GM19238 (cell line): ENCODE measurements around the gene FBXO36.
A peak's percentile ranks its signal among the peaks of the same experiment; 100 is the strongest.
"Not testable (repeated sequence)": the region's sequence is repeated elsewhere in the genome, so short reads cannot be mapped to it uniquely, and the experiment has no call there.

Experiments
- DNase-seq: peaks from one replicate; pipeline ENCODE4 v3.0.0; 2011; ENCODE audit warnings: low spot score; ENCODE audit not compliant: insufficient read length

Gene FBXO36

GRCh38 chr2:229922449-229923386, at the start of gene FBXO36:
Gene FBXO36, plus strand, starts transcription at chr2:229922503. Its CDS starts 11 bp downstream, at chr2:229922514.
- DNase-seq, result peak; percentile 66

GRCh38 chr2:229873123-229873581, 49.2 kb upstream of the FBXO36 start:
- no peak for DNase-seq

GRCh38 chr2:229874647-229875046, 47.7 kb upstream of the FBXO36 start:
- no peak for DNase-seq

GRCh38 chr2:229875549-229875948, 46.8 kb upstream of the FBXO36 start:
- no peak for DNase-seq

- no peak for DNase-seq
Measured at GRCh38 chr2:229879191-229879950, 42.9 kb upstream of the FBXO36 start.

GRCh38 chr2:229880892-229881586, 41.3 kb upstream of the FBXO36 start:
- no peak for DNase-seq

GRCh38 chr2:229882583-229882982, 39.7 kb upstream of the FBXO36 start:
- DNase-seq, result no peak

- DNase-seq, result no peak
Measured at GRCh38 chr2:229884775-229885699, 37.3 kb upstream of the FBXO36 start.

- no peak for DNase-seq
Measured at GRCh38 chr2:229887441-229887840, 34.9 kb upstream of the FBXO36 start.

GRCh38 chr2:229888031-229888430, 34.3 kb upstream of the FBXO36 start:
- no peak for DNase-seq

GRCh38 chr2:229889023-229889422, 33.3 kb upstream of the FBXO36 start:
- no peak for DNase-seq

GRCh38 chr2:229896857-229897256, 25.4 kb upstream of the FBXO36 start:
- no peak for DNase-seq

GRCh38 chr2:229899604-229900003, 22.7 kb upstream of the FBXO36 start:
- DNase-seq, result no peak

- DNase-seq, result no peak
Measured at GRCh38 chr2:229900012-229900411, 22.3 kb upstream of the FBXO36 start.

- not testable (repeated sequence) for DNase-seq
Measured at GRCh38 chr2:229900514-229900913, 21.8 kb upstream of the FBXO36 start.

GRCh38 chr2:229901819-229902218, 20.5 kb upstream of the FBXO36 start:
- no peak for DNase-seq

GRCh38 chr2:229903037-229903436, 19.3 kb upstream of the FBXO36 start:
- no peak for DNase-seq

GRCh38 chr2:229905601-229906000, 16.7 kb upstream of the FBXO36 start:
- DNase-seq, result no peak

GRCh38 chr2:229909090-229909489, 13.2 kb upstream of the FBXO36 start:
- DNase-seq, result no peak

- no peak for DNase-seq
Measured at GRCh38 chr2:229910147-229910831, 12.0 kb upstream of the FBXO36 start.
